ENCODE results near the gene UPF2. TPM values are rescaled to one million over a fixed set of nuclear protein-coding genes. Genes with fewer than 3 reads are reported as not detected.

Gene UPF2
- total RNA-seq, 4 donors from 2014 or later: 16.1 to 25.2 (median 19.3) TPM

DNA sequence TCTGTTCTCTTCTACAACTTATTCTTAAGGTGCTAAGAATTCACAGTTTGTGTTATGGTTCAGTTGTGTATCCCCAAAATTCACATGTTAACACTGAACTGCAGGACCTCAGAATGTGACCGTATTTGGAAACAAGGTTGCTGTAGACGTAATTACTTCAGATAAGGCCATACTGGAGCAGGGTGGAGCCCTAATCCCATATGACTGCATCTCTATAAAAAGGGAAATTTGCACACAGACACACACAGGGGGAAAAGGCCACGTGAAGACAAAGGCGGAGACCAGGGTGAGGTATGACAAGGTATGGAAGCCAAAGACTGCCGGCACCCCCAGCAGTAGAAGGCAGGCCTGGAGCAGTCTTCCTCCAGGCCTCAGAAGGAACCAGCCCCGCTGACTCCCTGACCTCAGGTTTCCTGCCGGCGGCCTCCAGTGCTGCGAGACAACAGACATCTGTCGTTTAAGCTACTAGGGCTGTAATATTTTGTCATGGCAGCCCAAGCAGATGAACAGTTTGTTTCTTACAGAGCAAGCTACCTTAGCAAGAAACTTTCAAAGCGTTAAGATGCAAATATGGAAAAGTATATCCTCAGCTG, 120.7 kb downstream of the UPF2 start:
- ATAC-seq (ENCODE audit: low FRiP score) (no peak), DNase-seq (ENCODE audit: low spot score) (no peak)
- TF ChIP-seq, protein P1, sequence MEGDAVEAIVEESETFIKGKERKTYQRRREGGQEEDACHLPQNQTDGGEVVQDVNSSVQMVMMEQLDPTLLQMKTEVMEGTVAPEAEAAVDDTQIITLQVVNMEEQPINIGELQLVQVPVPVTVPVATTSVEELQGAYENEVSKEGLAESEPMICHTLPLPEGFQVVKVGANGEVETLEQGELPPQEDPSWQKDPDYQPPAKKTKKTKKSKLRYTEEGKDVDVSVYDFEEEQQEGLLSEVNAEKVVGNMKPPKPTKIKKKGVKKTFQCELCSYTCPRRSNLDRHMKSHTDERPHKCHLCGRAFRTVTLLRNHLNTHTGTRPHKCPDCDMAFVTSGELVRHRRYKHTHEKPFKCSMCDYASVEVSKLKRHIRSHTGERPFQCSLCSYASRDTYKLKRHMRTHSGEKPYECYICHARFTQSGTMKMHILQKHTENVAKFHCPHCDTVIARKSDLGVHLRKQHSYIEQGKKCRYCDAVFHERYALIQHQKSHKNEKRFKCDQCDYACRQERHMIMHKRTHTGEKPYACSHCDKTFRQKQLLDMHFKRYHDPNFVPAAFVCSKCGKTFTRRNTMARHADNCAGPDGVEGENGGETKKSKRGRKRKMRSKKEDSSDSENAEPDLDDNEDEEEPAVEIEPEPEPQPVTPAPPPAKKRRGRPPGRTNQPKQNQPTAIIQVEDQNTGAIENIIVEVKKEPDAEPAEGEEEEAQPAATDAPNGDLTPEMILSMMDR (IDR thresholded peaks at IDR 0.05): no peak

DNA sequence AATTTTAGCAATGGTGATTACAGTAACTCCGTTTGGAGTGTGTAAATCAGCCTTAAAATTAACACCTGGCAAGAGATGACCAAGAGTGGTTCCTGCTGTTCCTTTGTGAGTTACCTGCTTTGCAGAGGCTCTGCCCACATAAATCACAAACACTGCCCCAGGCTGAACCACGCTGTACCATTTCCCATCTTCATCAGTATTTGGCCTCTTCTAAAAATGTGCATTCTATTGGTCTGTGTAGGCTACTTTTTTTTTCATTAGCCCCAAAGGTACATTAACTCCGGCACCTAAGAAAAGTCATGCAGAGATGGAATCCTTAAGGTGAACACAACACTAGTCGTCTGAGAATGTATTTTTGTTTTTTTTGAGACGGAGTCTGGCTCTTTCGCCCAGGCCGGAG, 123.3 kb downstream of the UPF2 start:
- ATAC-seq (ENCODE audit: low FRiP score) (no peak), DNase-seq (ENCODE audit: low spot score) (no peak)
- TF ChIP-seq, protein P1 (IDR thresholded peaks at IDR 0.05): no peak

DNA sequence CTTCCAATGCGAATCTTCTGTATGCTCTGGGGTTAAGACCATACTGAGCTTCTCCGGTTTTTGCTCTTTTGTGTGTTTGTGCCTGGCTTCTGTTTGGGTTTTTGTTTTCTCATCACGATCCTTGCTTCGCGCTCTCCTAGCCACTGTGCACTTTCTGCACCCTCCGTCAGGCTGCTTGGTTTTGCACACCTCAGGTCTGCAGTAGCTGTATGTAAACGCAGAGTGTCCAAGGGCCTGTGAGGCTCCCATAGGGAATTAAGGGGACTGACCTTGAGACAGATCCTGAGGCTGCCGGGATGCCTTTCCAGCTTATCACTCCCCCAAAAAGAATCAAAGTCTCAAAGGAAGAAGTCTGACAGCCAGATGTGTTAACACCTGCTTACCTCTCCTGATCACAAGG, 124.2 kb downstream of the UPF2 start:
- TF ChIP-seq, protein P1 (IDR thresholded peaks at IDR 0.05): no peak
- DNase-seq (ENCODE audit: low spot score) (no peak), ATAC-seq (ENCODE audit: low FRiP score) (no peak)

DNA sequence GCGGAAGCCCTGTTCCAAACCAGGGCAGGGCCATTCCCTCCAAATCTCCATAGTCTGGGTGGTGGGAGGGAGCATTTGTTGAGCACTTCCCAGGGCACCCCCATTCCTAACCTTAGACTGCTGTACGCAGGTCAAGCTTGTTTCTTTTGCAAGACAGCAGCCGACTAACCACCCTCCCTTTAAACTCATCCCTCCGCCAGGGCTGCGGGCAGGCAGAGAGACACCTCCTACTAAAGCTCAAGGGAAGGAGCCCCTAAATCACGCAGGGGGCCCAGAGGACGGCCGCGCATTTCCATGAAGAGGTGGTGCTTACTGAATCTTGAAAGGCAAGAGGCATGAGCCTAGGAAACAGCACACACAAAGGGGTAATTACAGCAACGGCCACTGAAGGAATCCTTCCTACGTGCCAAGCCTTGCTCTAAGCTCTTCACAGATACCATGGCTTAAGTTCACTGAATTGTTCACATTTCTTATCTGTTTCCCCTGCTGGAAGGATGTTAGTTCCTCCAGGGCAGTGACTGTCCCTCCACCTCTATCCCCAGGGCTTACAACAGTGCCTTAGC, 129.4 kb downstream of the UPF2 start:
- DNase-seq (ENCODE audit: low spot score): no peak
- TF ChIP-seq, protein P1 (IDR thresholded peaks at IDR 0.05): no peak
- ATAC-seq (ENCODE audit: low FRiP score): no peak

DNA sequence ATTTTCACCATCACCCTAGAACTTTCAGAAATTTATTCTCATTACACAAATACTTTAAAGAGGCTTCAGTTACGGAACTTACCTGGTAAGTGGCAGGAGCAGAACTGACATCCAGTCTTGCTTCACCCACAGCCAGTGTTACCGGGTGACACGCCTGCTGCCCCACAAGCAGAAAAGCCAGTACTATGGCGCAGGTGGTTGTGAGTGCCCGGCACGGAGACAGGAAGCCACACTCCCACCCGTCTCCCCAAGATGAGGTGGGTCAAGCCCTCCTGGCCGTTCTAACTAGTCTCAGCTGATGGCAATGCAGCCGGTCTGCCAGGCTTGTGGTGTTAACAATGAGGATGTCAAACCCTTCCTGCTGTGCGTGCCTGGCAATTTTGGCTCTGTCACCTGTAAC, 132.5 kb downstream of the UPF2 start:
- no peak for ATAC-seq (ENCODE audit: low FRiP score)
- no peak for DNase-seq (ENCODE audit: low spot score)
- TF ChIP-seq, protein P1 (IDR thresholded peaks at IDR 0.05): no peak

DNA sequence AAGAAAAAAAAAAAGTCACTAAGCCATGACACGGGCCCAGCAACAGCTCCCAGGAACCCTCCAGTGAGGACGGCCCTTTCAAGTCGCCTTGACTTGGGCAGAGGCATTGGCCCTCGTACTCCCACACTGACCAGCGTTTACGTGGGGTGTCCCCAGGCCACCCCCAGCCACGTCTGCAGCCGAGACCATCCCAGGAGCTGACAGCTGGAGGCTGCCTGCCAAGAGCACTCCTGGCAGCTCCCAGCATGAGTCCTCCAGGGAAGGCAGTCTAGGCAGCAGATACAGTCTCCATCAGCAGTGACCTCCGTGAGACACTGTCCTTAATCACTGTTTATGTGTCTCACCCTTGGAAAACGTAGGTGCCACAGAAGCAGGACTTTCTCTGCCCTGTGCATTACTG, 133.0 kb downstream of the UPF2 start:
- ATAC-seq (ENCODE audit: low FRiP score) (no peak), DNase-seq (ENCODE audit: low spot score) (no peak)
- TF ChIP-seq, protein P1 (IDR thresholded peaks at IDR 0.05): no peak

DNA sequence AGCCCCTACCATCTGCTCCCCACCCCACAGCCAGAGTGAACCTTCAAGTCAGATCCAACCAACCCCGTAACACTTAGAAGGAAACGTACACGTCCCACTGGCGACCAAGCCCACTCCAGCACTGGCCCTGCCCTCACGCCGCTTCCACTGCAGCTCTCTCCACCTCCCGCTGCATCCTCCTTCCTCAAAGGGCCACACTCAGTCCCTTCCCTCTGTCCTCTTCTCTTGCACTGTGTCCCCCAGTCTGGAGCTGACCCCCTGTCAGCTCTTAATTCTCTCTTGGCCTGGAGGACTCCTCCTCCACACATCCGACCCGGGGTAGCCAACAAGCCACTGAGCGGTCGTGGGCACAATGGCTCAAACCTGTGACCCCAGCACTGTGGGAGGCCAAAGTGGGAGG, 133.6 kb downstream of the UPF2 start:
- no peak for DNase-seq (ENCODE audit: low spot score)
- TF ChIP-seq, protein P1 (IDR thresholded peaks at IDR 0.05): no peak
- ATAC-seq (ENCODE audit: low FRiP score): no peak
